ENCODE measurements around the gene CHN2. TPM values are rescaled to one million over a fixed set of nuclear protein-coding genes. Genes with fewer than 3 reads are reported as not detected.

The CHN2 gene
- total RNA-seq, 2 experiments from 2014 or later = 10.1 to 12.6 TPM

GRCh38 chr7:29457141-29457561, 262.6 kb downstream of the CHN2 start:
- ATAC-seq (no peak), DNase-seq (no peak)
- Mint-ChIP-seq H3K4me1 (no peaks in the 10 kb centered on the region), H3K27ac (no peak overlapping the region), H3K4me3 (no peak overlapping the region), H3K9me3 (ENCODE audit: low read depth) (no peaks in the 10 kb centered on the region), H3K27me3 (no peaks in the 10 kb centered on the region), H3K36me3 (no peaks in the 10 kb centered on the region)
- CTCF ChIA-PET = no interaction called here

DNA sequence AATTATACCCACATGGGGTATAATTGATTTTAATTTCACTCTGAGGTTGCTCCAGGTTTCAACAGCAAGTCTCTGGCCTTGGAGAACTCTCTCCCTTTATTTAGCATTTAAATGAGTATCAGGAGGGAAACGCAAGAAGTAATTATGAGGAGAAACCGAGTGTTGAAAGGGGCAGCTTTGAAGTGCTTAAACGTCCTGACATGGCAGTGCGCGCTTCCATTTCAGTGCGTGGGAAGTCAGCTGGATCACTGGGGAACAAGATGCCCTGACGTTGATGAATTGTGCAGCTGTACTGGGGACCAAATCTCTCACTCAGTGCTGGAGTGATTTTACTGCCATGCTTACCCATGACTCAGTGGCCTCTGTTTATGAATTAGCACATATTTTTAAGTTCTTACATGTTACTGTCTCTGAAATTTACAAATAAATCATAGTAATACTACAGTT, 263.0 kb downstream of the CHN2 start:
- no peak for ATAC-seq
- no peaks in the 10 kb centered on the region for H3K27me3 Mint-ChIP-seq
- DNase-seq = no peak
- CTCF ChIA-PET = no interaction called here
- no peak overlapping the region for H3K27ac Mint-ChIP-seq
- H3K4me1 Mint-ChIP-seq = no peaks in the 10 kb centered on the region
- H3K4me3 Mint-ChIP-seq = no peak overlapping the region
- no peaks in the 10 kb centered on the region for H3K9me3 Mint-ChIP-seq (ENCODE audit: low read depth)
- H3K36me3 Mint-ChIP-seq = no peaks in the 10 kb centered on the region

DNA sequence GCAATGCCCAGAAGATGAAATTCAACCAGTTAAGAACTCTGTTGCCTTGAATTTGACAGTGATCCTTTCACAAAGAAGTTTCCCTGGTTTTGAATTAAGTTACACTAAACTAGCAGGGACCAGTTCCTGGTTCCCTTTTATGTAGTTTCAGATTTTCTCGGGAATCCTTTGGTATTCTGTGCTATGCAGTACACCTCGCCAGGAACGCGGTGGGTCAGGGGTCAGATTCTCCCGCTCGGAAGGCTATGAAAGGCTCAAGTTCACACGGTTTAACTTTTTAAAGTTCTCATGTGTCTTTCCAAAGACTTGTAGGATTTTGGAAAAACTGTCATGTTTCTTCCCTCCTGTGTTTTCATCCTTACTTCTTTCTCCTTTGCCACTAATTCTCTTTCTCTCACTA, 264.4 kb downstream of the CHN2 start:
- CTCF ChIA-PET = no interaction called here
- H3K36me3 Mint-ChIP-seq = no peaks in the 10 kb centered on the region

DNA sequence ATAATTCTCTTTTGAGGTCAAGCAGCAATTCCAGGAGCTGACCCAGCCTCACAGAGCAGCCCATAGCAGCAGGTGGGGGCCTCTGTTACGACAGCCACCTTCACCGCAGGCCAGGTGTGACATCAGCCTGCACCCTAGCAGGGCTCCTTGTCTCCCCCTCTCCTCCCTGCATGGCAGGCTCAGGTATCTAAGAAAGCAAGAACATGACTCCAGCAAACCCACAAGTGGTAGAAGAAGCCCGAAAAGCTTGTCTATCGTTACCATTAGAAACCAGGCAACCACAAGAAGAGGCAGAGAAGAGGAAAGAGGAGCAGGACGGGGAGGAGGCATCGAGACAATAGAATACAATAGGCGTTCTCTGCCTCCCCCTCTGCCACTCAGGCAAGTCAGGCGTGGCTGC, 265.0 kb downstream of the CHN2 start:
- ATAC-seq (no peak), DNase-seq (no peak)
- CTCF ChIA-PET = no interaction called here
- Mint-ChIP-seq H3K9me3 (ENCODE audit: low read depth) (no peaks in the 10 kb centered on the region), H3K27me3 (no peaks in the 10 kb centered on the region), H3K36me3 (no peaks in the 10 kb centered on the region), H3K4me3 (no peak overlapping the region), H3K4me1 (no peaks in the 10 kb centered on the region), H3K27ac (no peak overlapping the region)

More for the DNA sequence above, 264.4 kb downstream of the CHN2 start:
- H3K4me1 Mint-ChIP-seq = no peaks in the 10 kb centered on the region
- DNase-seq = no peak
- ATAC-seq = no peak
- H3K27ac Mint-ChIP-seq = no peak overlapping the region
- no peaks in the 10 kb centered on the region for H3K27me3 Mint-ChIP-seq
- no peaks in the 10 kb centered on the region for H3K9me3 Mint-ChIP-seq (ENCODE audit: low read depth)
- no peak overlapping the region for H3K4me3 Mint-ChIP-seq

- Mint-ChIP-seq H3K4me1 (no peaks in the 10 kb centered on the region), H3K4me3 (no peak overlapping the region), H3K9me3 (ENCODE audit: low read depth) (no peaks in the 10 kb centered on the region), H3K36me3 (no peaks in the 10 kb centered on the region), H3K27ac (no peak overlapping the region), H3K27me3 (no peaks in the 10 kb centered on the region)
- CTCF ChIA-PET = no interaction called here
- ATAC-seq (no peak), DNase-seq (no peak)
These were observed 267.4 kb downstream of the CHN2 start for GRCh38 chr7:29461996-29462395.

- Mint-ChIP-seq H3K4me1 (no peaks in the 10 kb centered on the region), H3K27me3 (no peaks in the 10 kb centered on the region), H3K36me3 (no peaks in the 10 kb centered on the region), H3K27ac (no peak overlapping the region), H3K4me3 (no peak overlapping the region), H3K9me3 (ENCODE audit: low read depth) (no peaks in the 10 kb centered on the region)
- CTCF ChIA-PET = no interaction called here
- no peak for DNase-seq
- ATAC-seq = no peak
These were observed 269.1 kb downstream of the CHN2 start for GRCh38 chr7:29463504-29464158.

DNA sequence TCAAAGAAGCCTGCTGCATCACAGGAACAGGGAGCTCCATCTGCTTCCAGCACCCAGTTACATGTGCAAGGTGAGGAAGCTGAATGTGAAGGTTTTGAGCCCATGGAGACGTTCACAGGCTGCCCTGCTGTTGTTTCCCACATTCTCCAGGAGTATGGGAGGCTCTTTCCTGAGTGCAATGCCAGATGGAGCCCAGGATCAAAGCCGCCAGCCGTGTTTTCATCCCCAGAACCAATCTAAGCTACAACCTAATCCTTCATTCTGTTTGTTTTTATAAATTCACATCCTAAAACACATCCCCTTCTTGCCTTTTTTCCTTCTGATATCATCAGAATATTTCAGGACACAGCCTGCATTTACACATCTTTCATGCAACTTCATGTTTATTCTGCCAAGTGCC, 270.2 kb downstream of the CHN2 start:
- Mint-ChIP-seq H3K9me3 (ENCODE audit: low read depth) (no peaks in the 10 kb centered on the region), H3K4me3 (no peak overlapping the region), H3K27me3 (no peaks in the 10 kb centered on the region), H3K36me3 (no peaks in the 10 kb centered on the region), H3K4me1 (no peaks in the 10 kb centered on the region), H3K27ac (no peak overlapping the region)
- CTCF ChIA-PET = no interaction called here
- DNase-seq (no peak), ATAC-seq (no peak)

GRCh38 chr7:29467193-29467926, 272.8 kb downstream of the CHN2 start:
- Mint-ChIP-seq H3K4me1 (no peaks in the 10 kb centered on the region), H3K27me3 (no peaks in the 10 kb centered on the region), H3K27ac (no peak overlapping the region), H3K4me3 (no peak overlapping the region), H3K36me3 (no peaks in the 10 kb centered on the region), H3K9me3 (ENCODE audit: low read depth) (no peaks in the 10 kb centered on the region)
- CTCF ChIA-PET = no interaction called here
- ATAC-seq (no peak), DNase-seq (no peak)

GRCh38 chr7:29468196-29468595, 273.6 kb downstream of the CHN2 start:
- no peaks in the 10 kb centered on the region for H3K36me3 Mint-ChIP-seq
- no peak overlapping the region for H3K4me3 Mint-ChIP-seq
- CTCF ChIA-PET = no interaction called here
- no peaks in the 10 kb centered on the region for H3K27me3 Mint-ChIP-seq
- no peaks in the 10 kb centered on the region for H3K4me1 Mint-ChIP-seq
- H3K27ac Mint-ChIP-seq = no peak overlapping the region
- no peak for DNase-seq
- no peaks in the 10 kb centered on the region for H3K9me3 Mint-ChIP-seq (ENCODE audit: low read depth)
- ATAC-seq = no peak

DNA sequence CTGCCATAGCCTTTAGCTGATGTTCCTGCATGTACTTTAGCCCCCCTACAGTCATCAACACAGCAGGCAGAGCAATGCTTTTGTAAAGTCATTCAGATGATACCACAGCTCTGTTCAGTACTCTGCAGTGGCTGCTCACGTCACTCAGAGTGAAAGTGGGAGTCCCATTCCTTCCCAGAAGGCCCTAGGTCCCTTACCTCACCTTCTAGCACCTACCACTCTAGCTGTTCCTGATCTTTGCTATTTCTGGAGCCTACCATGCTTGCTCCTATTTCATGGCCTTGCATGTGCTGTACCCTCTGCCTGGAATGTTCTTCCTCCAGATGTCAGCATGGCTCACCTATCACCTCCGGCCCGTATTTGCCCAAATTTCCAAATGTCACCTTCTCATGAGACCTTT, 274.7 kb downstream of the CHN2 start:
- Mint-ChIP-seq H3K27ac (no peak overlapping the region), H3K4me3 (no peak overlapping the region), H3K36me3 (no peaks in the 10 kb centered on the region), H3K27me3 (no peaks in the 10 kb centered on the region), H3K9me3 (ENCODE audit: low read depth) (no peaks in the 10 kb centered on the region), H3K4me1 (no peaks in the 10 kb centered on the region)
- DNase-seq = no peak
- no peak for ATAC-seq
- CTCF ChIA-PET = no interaction called here

- Mint-ChIP-seq H3K36me3 (no peaks in the 10 kb centered on the region), H3K4me1 (no peaks in the 10 kb centered on the region)
- CTCF ChIA-PET = no interaction called here
These were observed 275.5 kb downstream of the CHN2 start for GRCh38 chr7:29469976-29470557.

DNA sequence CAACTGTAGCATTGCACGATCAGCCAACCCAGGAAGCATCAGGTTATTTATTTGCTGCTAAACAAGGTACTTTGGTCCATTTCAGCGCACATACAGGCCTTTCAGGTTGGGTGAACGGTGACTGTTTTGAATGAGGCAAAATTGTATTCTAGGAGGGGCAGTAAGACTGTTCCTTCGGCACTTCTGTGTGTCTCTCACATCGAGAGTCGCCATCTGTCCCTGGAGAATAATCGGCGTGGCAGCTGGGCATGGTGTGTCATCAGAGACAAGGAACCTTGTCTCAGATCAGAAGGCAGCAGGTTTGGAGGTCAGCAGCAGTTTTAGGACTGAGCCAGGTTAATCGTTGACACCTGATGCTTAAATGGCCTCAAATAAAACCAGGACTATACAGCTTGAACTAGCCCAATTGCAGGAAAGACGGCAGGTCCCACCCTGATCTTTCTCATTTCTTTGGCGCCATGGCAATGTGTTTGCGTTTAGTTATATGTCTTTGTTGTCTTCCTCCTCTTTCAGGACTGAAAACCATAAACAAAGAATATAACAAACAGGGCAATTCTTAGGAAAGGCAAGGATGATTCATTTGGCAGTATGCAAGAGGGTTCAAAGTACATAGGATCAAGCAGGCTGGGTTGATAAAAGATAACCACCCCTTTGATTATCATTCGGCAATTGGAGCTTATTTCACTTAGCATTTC, 277.0 kb downstream of the CHN2 start:
- no peaks in the 10 kb centered on the region for H3K9me3 Mint-ChIP-seq (ENCODE audit: low read depth)
- DNase-seq (no peak), ATAC-seq (no peak)
- H3K4me1 Mint-ChIP-seq = no peaks in the 10 kb centered on the region
- no peak overlapping the region for H3K27ac Mint-ChIP-seq
- H3K27me3 Mint-ChIP-seq = no peaks in the 10 kb centered on the region
- H3K4me3 Mint-ChIP-seq = no peak overlapping the region
- CTCF ChIA-PET = no interaction called here
- H3K36me3 Mint-ChIP-seq = no peaks in the 10 kb centered on the region

More at GRCh38 chr7:29469976-29470557, 275.5 kb downstream of the CHN2 start:
- Mint-ChIP-seq H3K4me3 (no peak overlapping the region), H3K27ac (no peak overlapping the region), H3K9me3 (ENCODE audit: low read depth) (no peaks in the 10 kb centered on the region), H3K27me3 (no peaks in the 10 kb centered on the region)
- DNase-seq (no peak), ATAC-seq (no peak)

DNA sequence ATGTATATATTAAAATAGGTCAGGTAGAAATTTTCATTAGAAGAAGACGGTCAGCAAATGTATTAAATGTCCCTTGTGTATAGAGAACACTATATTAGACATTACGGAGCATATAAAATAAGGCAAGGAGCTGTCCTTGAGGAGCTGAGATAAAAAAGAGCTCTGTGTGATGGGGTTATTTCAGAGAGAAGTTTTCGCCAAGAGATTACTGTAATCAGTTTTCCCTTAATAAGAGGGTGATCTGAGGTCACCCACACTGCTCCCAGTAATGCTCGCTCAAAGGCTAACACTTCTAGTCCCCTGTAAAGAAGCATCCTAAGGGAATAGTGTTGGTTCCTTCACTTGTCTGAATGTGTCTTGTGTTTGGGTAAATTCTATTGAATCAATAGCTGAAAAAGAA, 282.3 kb downstream of the CHN2 start:
- CTCF ChIA-PET = no interaction called here
- Mint-ChIP-seq H3K27me3 (no peaks in the 10 kb centered on the region), H3K4me1 (no peaks in the 10 kb centered on the region), H3K9me3 (ENCODE audit: low read depth) (no peaks in the 10 kb centered on the region), H3K36me3 (no peaks in the 10 kb centered on the region), H3K4me3 (no peak overlapping the region), H3K27ac (no peak overlapping the region)
- ATAC-seq (no peak), DNase-seq (no peak)

DNA sequence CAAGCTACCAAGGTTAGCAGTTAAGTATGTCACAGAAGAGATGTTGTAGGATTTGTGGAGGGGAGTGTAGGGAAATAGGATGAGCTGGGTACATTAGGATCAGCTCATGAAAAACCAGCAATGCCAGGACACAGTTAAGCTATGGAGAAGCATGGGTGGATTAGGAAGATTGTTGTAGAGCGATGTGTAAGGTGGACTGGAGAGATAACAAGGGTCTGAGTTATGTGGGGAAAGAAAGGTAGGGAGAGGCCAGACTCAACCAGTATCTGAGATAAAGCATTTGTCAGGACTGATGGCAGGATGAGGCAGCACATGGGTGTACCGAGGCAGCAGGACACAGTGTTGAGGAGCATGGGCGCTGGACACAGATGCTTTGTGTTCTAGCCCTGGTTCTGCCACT, 283.7 kb downstream of the CHN2 start:
- CTCF ChIA-PET = no interaction called here
- Mint-ChIP-seq H3K27ac (no peak overlapping the region), H3K4me1 (no peaks in the 10 kb centered on the region), H3K9me3 (ENCODE audit: low read depth) (no peaks in the 10 kb centered on the region), H3K36me3 (no peaks in the 10 kb centered on the region), H3K27me3 (no peaks in the 10 kb centered on the region), H3K4me3 (no peak overlapping the region)
- DNase-seq (no peak), ATAC-seq (no peak)

All from activated CD8-positive, alpha-beta memory T cell treated with anti-CD3 and anti-CD28 coated beads, Interleukin-2, amount 10 ng/mL, durations not matched to agents 7 days and 5 days (primary cell).